ENCODE data around the gene ADCY3. TPM values are rescaled to one million over a fixed set of nuclear protein-coding genes. Genes with fewer than 3 reads are reported as not detected.

ADCY3 gene
- total and polyA plus RNA-seq, 2 of the 13 experiments (the other 11 are each of a cell fraction or from before 2014, with no cell fraction given): 0.11 to 0.61 TPM

GRCh38 chr2:24937236-24937635 is 17.2 kb upstream of the ADCY3 start:
- intact Hi-C loops (cut with micrococcal nuclease; ENCODE audit: unreplicated experiment) (no loop called here), in situ Hi-C loops (cut with HindIII; ENCODE audit: extremely low pct_ligation_motif_present, low pct_unique_long_range_greater_than_20kb) (no loop called here)
- no peaks in the 10 kb centered on the region for H4K20me1 ChIP-seq (ENCODE audit: insufficient read depth, low read length)
- peak overlapping the region in 1 of 3 experiments; percentile 17; a peak in 2 of 6 replicates for H3K4me3 ChIP-seq (replicated peaks in 1 of 3; ENCODE audit: insufficient read depth in 1 of 3, low read depth in 2 of 3, low read length in 3 of 3)
- no peak for DNase-seq (ENCODE audit: low spot score)
- POLR2A ChIA-PET: interaction anchor here (0.7 kb wide), 1 partner anchor 20 kb away, joined by 3 read pairs; no protein-coding TSS in a partner anchor
- H3K27ac ChIP-seq (ENCODE audit: extremely low read length, insufficient read depth, low read length): no peak overlapping the region
- no peak overlapping the region for H3K9ac ChIP-seq (ENCODE audit: insufficient read depth, low read depth, low read length)
- H3K4me1 ChIP-seq (ENCODE audit: insufficient read depth, low read length): peaks cover 9% of the 10 kb centered on the region
- no peaks in the 10 kb centered on the region for H3K79me2 ChIP-seq (ENCODE audit: insufficient read depth, low read length)
- no peak for FAIRE-seq
- no peaks in the 10 kb centered on the region for H3K36me3 ChIP-seq (replicated peaks in 1 of 2; ENCODE audit: control insufficient read depth in 1 of 2, insufficient read depth in 2 of 2, low read length in 2 of 2)
- no peak for ATAC-seq
- H2AFZ ChIP-seq (ENCODE audit: low read length): peak overlapping the region; percentile 94
- peak overlapping the region; percentile 57; the same call in 1 of the 2 replicates for H3K4me2 ChIP-seq (ENCODE audit: low read depth, low read length)
- no peaks in the 10 kb centered on the region for H3K9me3 ChIP-seq (ENCODE audit: low read length)
- 38% methylated on average over 2 of the region's 2 CpGs for WGBS (ENCODE audit: low lambda C conversion rate)
- peaks cover 0 to 7% of the 10 kb centered on the region in 2 experiments; a peak in 1 of 5 replicates for H3K27me3 ChIP-seq (ENCODE audit: control insufficient read depth in 1 of 2, insufficient read depth in 2 of 2, low read length in 2 of 2)
- no TSS peak for BruUV-seq (replicated peaks)
- CTCF ChIA-PET (ENCODE audit: low intra/inter-chr PET ratio, low total read pairs): no interaction called here
- TF ChIP-seq TP53 (CRISPR knock-in tag; conservative IDR thresholded peaks at IDR 0.05) (no peak), KMT2B (CRISPR knock-in tag; IDR thresholded peaks at IDR 0.05) (no peak), NR0B2 (CRISPR knock-in tag; IDR thresholded peaks at IDR 0.05) (no peak), POGK (CRISPR knock-in tag; conservative IDR thresholded peaks at IDR 0.05) (no peak), RBAK (CRISPR knock-in tag; IDR thresholded peaks at IDR 0.05) (no peak), TBP (CRISPR knock-in tag; IDR thresholded peaks at IDR 0.05) (no peak), PREB (CRISPR knock-in tag; IDR thresholded peaks at IDR 0.05) (no peak), THYN1 (CRISPR knock-in tag; IDR thresholded peaks at IDR 0.05; ENCODE audit: borderline replicate concordance, low read depth) (no peak), ATAD3A (CRISPR knock-in tag; IDR thresholded peaks at IDR 0.05) (no peak), SP4 (CRISPR knock-in tag; IDR thresholded peaks at IDR 0.05) (no peak), TFE3 (CRISPR knock-in tag; IDR thresholded peaks at IDR 0.05) (no peak), BCLAF1 (IDR thresholded peaks at IDR 0.05) (no peak), ZNF841 (CRISPR knock-in tag; IDR thresholded peaks at IDR 0.05; ENCODE audit: borderline replicate concordance) (no peak), NFKBIZ (CRISPR knock-in tag; IDR thresholded peaks at IDR 0.05) (no peak)

All from HepG2 (cell line).